HG03520 (cell line): Measurements from ENCODE around the gene UFSP2.

Experiments
- ATAC-seq: cut with Tn5 transposase; IDR thresholded peaks from one replicate; pipeline ENCODE4 v1.9.1; 2021; ENCODE audit warnings: mild to moderate bottlenecking, moderate library complexity; ENCODE audit not compliant: unreplicated experiment

UFSP2 gene

DNA sequence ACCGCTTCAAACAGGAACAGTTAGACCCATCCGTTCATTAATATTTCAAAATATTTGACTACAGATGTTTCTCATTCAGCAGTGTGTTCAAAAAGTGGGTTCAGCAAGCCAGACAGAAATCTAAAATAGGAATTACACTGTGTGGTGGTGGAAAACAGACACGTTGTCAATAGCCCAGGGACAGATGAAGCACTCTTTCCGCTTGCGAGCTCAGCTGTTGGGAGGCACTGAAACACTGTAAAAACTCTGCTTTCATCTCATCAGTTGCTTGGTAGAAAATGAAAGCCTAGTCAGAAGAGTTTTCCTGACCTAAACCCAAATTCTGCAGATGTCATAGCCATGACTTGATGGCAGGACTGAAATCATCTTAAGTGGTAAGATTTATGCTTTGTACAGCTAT, 68.6 kb downstream of the UFSP2 start:
- no peak for ATAC-seq

DNA sequence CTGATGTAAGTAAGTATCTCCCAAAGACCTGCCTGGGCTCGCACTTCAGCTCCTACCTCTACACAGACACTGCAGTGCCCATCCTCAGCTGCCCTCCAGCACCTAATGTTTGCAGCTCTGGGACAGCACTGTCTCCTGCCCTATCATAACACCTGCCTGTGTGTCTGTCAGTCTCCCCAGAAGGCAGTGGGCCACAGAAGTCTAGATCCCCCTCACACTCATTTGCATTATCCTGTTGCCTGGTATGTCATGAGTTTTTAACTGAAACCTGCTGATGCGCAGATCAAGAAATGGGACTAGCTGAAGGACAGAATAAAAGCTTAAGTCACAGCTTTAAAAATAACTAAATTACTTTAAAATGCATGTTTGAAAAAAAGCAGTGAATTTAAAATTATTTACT, 73.0 kb downstream of the UFSP2 start:
- no peak for ATAC-seq

DNA sequence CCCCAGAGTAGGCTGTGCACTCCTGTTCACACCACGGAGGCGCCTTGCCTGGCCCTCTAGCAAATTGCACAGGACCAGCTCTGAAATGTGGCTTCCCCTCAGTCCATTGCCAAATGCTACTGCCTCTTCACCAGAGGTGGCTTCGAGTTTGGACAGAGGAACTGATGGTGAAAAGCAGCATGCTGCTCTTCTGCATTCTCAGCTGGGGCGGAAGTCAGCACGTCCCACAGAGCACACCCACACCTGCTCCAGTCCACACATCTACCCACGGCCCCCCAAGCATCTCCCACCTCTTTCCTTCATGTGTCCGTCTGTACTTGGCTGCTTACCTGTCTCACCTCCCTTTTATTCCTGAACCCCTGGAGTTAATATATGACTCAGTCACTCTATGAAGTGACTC, 73.6 kb downstream of the UFSP2 start:
- no peak for ATAC-seq

DNA sequence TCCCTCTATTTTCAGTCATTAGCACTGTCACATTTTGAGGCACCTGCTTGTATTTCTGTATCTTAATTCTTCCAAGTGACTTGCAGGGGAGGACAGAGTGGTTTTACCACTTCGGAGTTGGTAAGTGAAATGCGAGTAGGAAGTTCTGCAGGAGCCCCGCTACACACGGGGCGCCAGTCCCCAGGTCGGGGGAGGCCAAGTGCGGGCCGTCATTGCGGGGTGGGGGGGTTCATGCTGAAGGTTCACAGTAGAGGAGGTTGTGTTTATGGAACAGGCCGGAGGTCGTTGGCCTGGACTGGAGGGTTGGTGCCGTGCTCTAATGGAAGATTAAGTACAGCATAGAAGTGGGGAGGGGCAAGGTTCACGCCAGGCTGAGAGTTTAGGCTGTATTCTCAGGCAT, 74.1 kb downstream of the UFSP2 start:
- ATAC-seq: no peak
